Chondrocyte (in vitro differentiated cells): ENCODE data around the gene EXD3. TPM values are rescaled to one million over a fixed set of nuclear protein-coding genes. Genes with fewer than 3 reads are reported as not detected.
"Not testable (repeated sequence)": the region's sequence is repeated elsewhere in the genome, so short reads cannot be mapped to it uniquely, and the experiment has no call there.

Experiments
- DNase-seq: peaks from one replicate; pipeline ENCODE4 v3.0.0; 2021; ENCODE audit warnings: mixed read lengths, low spot score
- H3K27ac Mint-ChIP-seq: one replicate; pipeline ENCODE4 v1.8.0; 2021; ENCODE audit warnings: mild to moderate bottlenecking, moderate library complexity, mixed read lengths; ENCODE audit not compliant: unreplicated experiment
- H3K27me3 Mint-ChIP-seq: 2 replicates; pipeline ENCODE4 v1.8.0; 2021; ENCODE audit warnings: low read depth, mixed read lengths
- H3K36me3 Mint-ChIP-seq: 2 replicates; pipeline ENCODE4 v1.8.0; 2021; ENCODE audit warnings: low read depth, mixed read lengths
- H3K4me1 Mint-ChIP-seq: 2 replicates; pipeline ENCODE4 v1.8.0; 2021; ENCODE audit warnings: low read depth, mild to moderate bottlenecking, mixed read lengths
- H3K4me3 Mint-ChIP-seq: one replicate; pipeline ENCODE4 v1.8.0; 2021; ENCODE audit warnings: mild to moderate bottlenecking, moderate library complexity, mixed read lengths; ENCODE audit not compliant: unreplicated experiment
- H3K9me3 Mint-ChIP-seq: 2 replicates; pipeline ENCODE4 v1.8.0; 2021; ENCODE audit warnings: low read depth, mixed read lengths
- CTCF ChIP-seq: fragments of 200-600 bp; sonication (generic); IDR thresholded peaks from 2 replicates; pipeline ENCODE4 v1.5.0; 2021; ENCODE audit warnings: antibody characterized with exemption, mild to moderate bottlenecking, moderate library complexity
- total RNA-seq: library from RNA; stranded (reverse); gene quantifications from 3 replicates; pipeline ENCODE4 v1.2.1, GENCODE V29; 2021

EXD3 gene
- total RNA-seq, 1 donor from 2014 or later = 11.6 TPM

- H3K4me1 Mint-ChIP-seq = peaks cover 27% of the 10 kb centered on the region
- H3K27me3 Mint-ChIP-seq, H3K27ac Mint-ChIP-seq, DNase-seq, H3K9me3 Mint-ChIP-seq, H3K36me3 Mint-ChIP-seq, H3K4me3 Mint-ChIP-seq: not testable (repeated sequence)
Measured at GRCh38 chr9:137450539-137451222, 27.7 kb upstream of the EXD3 start.

GRCh38 chr9:137449931-137450538, 27.1 kb upstream of the EXD3 start:
- H3K9me3 Mint-ChIP-seq = no peaks in the 10 kb centered on the region
- no peak for DNase-seq
- H3K4me1 Mint-ChIP-seq = peaks cover 27% of the 10 kb centered on the region
- TF ChIP-seq CTCF = no peak
- H3K27me3 Mint-ChIP-seq = no peaks in the 10 kb centered on the region
- H3K36me3 Mint-ChIP-seq = peaks cover 2% of the 10 kb centered on the region
- H3K4me3 Mint-ChIP-seq = no peak overlapping the region
- H3K27ac Mint-ChIP-seq = no peak overlapping the region

GRCh38 chr9:137449081-137449844, 26.3 kb upstream of the EXD3 start:
- no peaks in the 10 kb centered on the region for H3K9me3 Mint-ChIP-seq
- no peak overlapping the region for H3K4me3 Mint-ChIP-seq
- no peak for TF ChIP-seq CTCF
- DNase-seq = no peak
- H3K36me3 Mint-ChIP-seq = no peaks in the 10 kb centered on the region
- H3K27ac Mint-ChIP-seq = no peak overlapping the region
- H3K4me1 Mint-ChIP-seq = peaks cover 19% of the 10 kb centered on the region
- no peaks in the 10 kb centered on the region for H3K27me3 Mint-ChIP-seq

GRCh38 chr9:137448602-137448962, 25.6 kb upstream of the EXD3 start:
- H3K4me3 Mint-ChIP-seq = no peak overlapping the region
- no peak for DNase-seq
- no peak overlapping the region for H3K27ac Mint-ChIP-seq
- TF ChIP-seq CTCF = no peak
- no peaks in the 10 kb centered on the region for H3K9me3 Mint-ChIP-seq
- no peaks in the 10 kb centered on the region for H3K27me3 Mint-ChIP-seq
- H3K36me3 Mint-ChIP-seq = no peaks in the 10 kb centered on the region
- H3K4me1 Mint-ChIP-seq = peaks cover 19% of the 10 kb centered on the region

GRCh38 chr9:137447722-137448601, 25.0 kb upstream of the EXD3 start:
- H3K9me3 Mint-ChIP-seq = no peaks in the 10 kb centered on the region
- no peak for TF ChIP-seq CTCF
- H3K4me1 Mint-ChIP-seq = peaks cover 19% of the 10 kb centered on the region
- no peak overlapping the region for H3K27ac Mint-ChIP-seq
- no peaks in the 10 kb centered on the region for H3K36me3 Mint-ChIP-seq
- no peaks in the 10 kb centered on the region for H3K27me3 Mint-ChIP-seq
- DNase-seq = no peak
- no peak overlapping the region for H3K4me3 Mint-ChIP-seq
